H1 (cell line): Measurements from ENCODE around the gene BCAR3. TPM values are rescaled to one million over a fixed set of nuclear protein-coding genes. Genes with fewer than 3 reads are reported as not detected.

Experiments
- CTCF ChIP-seq, 3 experiments: IDR thresholded peaks; 1 replicate in 2 of 3; 2 replicates in 1 of 3; pipeline versions ENCODE4 v1.5.1 to v1.6.1; 2011; ENCODE audit warnings: low read length in 3 of 3, mild to moderate bottlenecking in 3 of 3, inconsistent platforms in 2 of 3, low read depth in 1 of 3, moderate library complexity in 1 of 3; ENCODE audit not compliant: insufficient read depth in 1 of 3; ENCODE audit errors: control extremely low read depth in 1 of 3
- GTF2F1 ChIP-seq: IDR thresholded peaks from 2 replicates; pipeline ENCODE4 v1.6.1; 2012; ENCODE audit warnings: low read depth, low read length, improper control_type of control experiment, borderline replicate concordance
- polyA plus RNA-seq, 7 experiments: library from polyadenylated mRNA; depleted of rRNA in 3 of 7; stranded (reverse) in 5 of 7; unstranded in 2 of 7; fragments of >200 nt in 5 of 7; fragments of 200-250 nt in 2 of 7; gene quantifications; 1 replicate in 5 of 7; 2 replicates in 1 of 7; 4 replicates in 1 of 7; pipeline versions ENCODE4 v1.2.1 to v1.2.3, GENCODE V29; 2011 to 2013; ENCODE audit warnings: missing spikeins in 2 of 7, mixed read lengths in 2 of 7
- total RNA-seq: library from RNA; stranded (reverse); fragmentation: NEBNext Ultra II Directional; extraction: Animal tissue kit (Norgen Biotek cat#: 25700); gene quantifications from 2 replicates; pipeline ENCODE4 v1.2.1, GENCODE V29; 2021

BCAR3 gene
- total and polyA plus RNA-seq, 2 of the 8 experiments (the other 6 are each of a cell fraction or from before 2014, with no cell fraction given) = 5.6 to 9.2 TPM

GRCh38 chr1:93625582-93626327 is 55.9 kb downstream of the BCAR3 start (continued):
- TF ChIP-seq GTF2F1 (no peak), CTCF (IDR thresholded peaks at IDR 0.05; ENCODE audit: control extremely low read depth in 1 of 3, insufficient read depth in 1 of 3, low read depth in 1 of 3, low read length in 3 of 3) (no peak)
